ENCODE measurements around the gene STK24. TPM values are rescaled to one million over a fixed set of nuclear protein-coding genes. Genes with fewer than 3 reads are reported as not detected.

STK24 gene
- total RNA-seq, 1 donor from 2014 or later, result 94.6 TPM

- H3K27me3 ChIP-seq, result no peaks in the 10 kb centered on the region
- ATAC-seq, result no peak
- peaks cover 10% of the 10 kb centered on the region for H3K4me1 ChIP-seq
- H3K27ac ChIP-seq, result no peak overlapping the region
- no peak overlapping the region for H3K4me3 ChIP-seq
- no peaks in the 10 kb centered on the region for H3K9me3 ChIP-seq
- H3K36me3 ChIP-seq, result peaks cover 74% of the 10 kb centered on the region
- TF ChIP-seq CTCF (IDR thresholded peaks at IDR 0.05), result no peak
- intact Hi-C loops (cut with DNase I), result no loop called here
- no peak for DNase-seq
Measured at GRCh38 chr13:98459171-98459681, 117.7 kb downstream of the STK24 start.

- ATAC-seq, result peak; percentile 67
- Histone ChIP-seq H3K4me1 (peaks cover 10% of the 10 kb centered on the region), H3K36me3 (peaks cover 70% of the 10 kb centered on the region), H3K9me3 (no peaks in the 10 kb centered on the region), H3K27ac (no peak overlapping the region), H3K27me3 (no peaks in the 10 kb centered on the region), H3K4me3 (no peak overlapping the region)
- TF ChIP-seq CTCF (IDR thresholded peaks at IDR 0.05), result no peak
- intact Hi-C loops (cut with DNase I), result no loop called here
- DNase-seq, result peak; percentile 73
Measured at GRCh38 chr13:98458431-98458830, 118.5 kb downstream of the STK24 start.

- Histone ChIP-seq H3K36me3 (peaks cover 73% of the 10 kb centered on the region), H3K4me1 (peaks cover 10% of the 10 kb centered on the region), H3K27ac (no peak overlapping the region), H3K4me3 (no peak overlapping the region), H3K27me3 (no peaks in the 10 kb centered on the region), H3K9me3 (no peaks in the 10 kb centered on the region)
- DNase-seq (peak; percentile 33), ATAC-seq (no peak)
- no peak for TF ChIP-seq CTCF (IDR thresholded peaks at IDR 0.05)
- intact Hi-C loops (cut with DNase I), result no loop called here
Measured at GRCh38 chr13:98457053-98457452, 119.9 kb downstream of the STK24 start.

- Histone ChIP-seq H3K27ac (no peak overlapping the region), H3K36me3 (peaks cover 76% of the 10 kb centered on the region)
- intact Hi-C loops (cut with DNase I), result no loop called here
Measured at GRCh38 chr13:98456413-98456845, 120.5 kb downstream of the STK24 start.

GRCh38 chr13:98454389-98454881, 122.5 kb downstream of the STK24 start:
- Histone ChIP-seq H3K9me3 (no peaks in the 10 kb centered on the region), H3K27ac (peak overlapping the region; percentile 60), H3K27me3 (no peaks in the 10 kb centered on the region), H3K4me3 (no peak overlapping the region), H3K36me3 (peaks cover 67% of the 10 kb centered on the region), H3K4me1 (peaks cover 10% of the 10 kb centered on the region)
- peak; percentile 59 for ATAC-seq
- intact Hi-C loops (cut with DNase I), result no loop called here
- TF ChIP-seq CTCF (IDR thresholded peaks at IDR 0.05), result no peak
- DNase-seq, result no peak

More at GRCh38 chr13:98456413-98456845, 120.5 kb downstream of the STK24 start:
- no peaks in the 10 kb centered on the region for H3K9me3 ChIP-seq
- H3K27me3 ChIP-seq, result no peaks in the 10 kb centered on the region
- H3K4me3 ChIP-seq, result no peak overlapping the region
- ATAC-seq (no peak), DNase-seq (no peak)
- TF ChIP-seq CTCF (IDR thresholded peaks at IDR 0.05), result no peak
- peaks cover 10% of the 10 kb centered on the region for H3K4me1 ChIP-seq

All from upper lobe of right lung (tissue), 1 donor.